B cell (primary cell): Measurements from ENCODE around the gene DGKZ.

Experiments used
- EZH2 ChIP-seq: IDR thresholded peaks from 2 replicates; pipeline ENCODE4 v1.6.1; 2012; ENCODE audit warnings: borderline replicate concordance, low read depth, mild to moderate bottlenecking, moderate library complexity, low read length; ENCODE audit not compliant: insufficient read depth, poor library complexity, severe bottlenecking
- TF ChIP-seq, protein P1 (sequence below): fragments of 200-600 bp; IDR thresholded peaks from one replicate; pipeline ENCODE4 v1.8.0; 2022; ENCODE audit warnings: antibody characterized with exemption, mild to moderate bottlenecking

DNA sequence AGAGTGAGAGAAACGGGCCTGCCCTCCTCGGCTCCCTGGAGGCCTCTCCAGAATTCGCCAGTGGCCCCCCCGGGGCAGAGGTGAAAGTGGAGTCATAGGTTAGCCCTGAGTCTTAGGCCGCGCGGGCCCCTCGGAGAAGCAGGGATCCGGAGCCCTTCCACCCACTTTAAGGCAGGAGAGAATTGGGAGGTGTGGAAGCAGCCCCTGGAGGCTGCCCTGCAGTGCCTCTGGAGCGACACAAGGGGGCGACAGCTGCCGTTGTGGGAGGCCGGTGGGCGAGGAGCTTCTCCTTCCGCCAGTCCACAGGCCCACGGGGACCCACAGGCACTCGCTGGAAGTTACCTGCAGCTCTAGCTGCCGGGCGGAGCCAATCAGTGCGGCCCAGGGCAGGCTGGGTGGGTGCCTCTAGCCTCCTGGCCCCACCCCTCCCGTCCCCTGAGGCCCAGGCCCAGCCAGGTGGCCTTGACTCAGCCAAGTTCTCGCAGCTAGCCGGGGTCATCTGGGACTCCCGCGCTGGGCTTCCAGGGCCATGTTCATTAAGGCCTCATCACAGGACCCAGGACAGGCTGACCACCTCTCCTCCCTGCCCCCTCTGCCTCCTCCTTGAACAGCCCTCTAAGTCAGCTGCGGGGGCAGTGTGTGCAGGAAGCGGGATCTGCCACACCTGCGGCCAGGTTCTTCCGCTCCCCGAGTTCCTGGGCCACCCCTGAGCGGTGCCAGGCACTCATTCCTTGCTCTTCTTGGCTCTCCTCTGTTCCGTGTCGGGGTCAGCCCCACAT is 5.0 kb downstream of the DGKZ start:
- TF ChIP-seq, protein P1, sequence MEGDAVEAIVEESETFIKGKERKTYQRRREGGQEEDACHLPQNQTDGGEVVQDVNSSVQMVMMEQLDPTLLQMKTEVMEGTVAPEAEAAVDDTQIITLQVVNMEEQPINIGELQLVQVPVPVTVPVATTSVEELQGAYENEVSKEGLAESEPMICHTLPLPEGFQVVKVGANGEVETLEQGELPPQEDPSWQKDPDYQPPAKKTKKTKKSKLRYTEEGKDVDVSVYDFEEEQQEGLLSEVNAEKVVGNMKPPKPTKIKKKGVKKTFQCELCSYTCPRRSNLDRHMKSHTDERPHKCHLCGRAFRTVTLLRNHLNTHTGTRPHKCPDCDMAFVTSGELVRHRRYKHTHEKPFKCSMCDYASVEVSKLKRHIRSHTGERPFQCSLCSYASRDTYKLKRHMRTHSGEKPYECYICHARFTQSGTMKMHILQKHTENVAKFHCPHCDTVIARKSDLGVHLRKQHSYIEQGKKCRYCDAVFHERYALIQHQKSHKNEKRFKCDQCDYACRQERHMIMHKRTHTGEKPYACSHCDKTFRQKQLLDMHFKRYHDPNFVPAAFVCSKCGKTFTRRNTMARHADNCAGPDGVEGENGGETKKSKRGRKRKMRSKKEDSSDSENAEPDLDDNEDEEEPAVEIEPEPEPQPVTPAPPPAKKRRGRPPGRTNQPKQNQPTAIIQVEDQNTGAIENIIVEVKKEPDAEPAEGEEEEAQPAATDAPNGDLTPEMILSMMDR, result peak; percentile 56
- no peak for TF ChIP-seq EZH2
